Measurements from ENCODE around the gene ELOA.
A peak's percentile ranks its signal among the peaks of the same experiment; 100 is the strongest.

The ELOA gene

GRCh38 chr1:23810818-23811540 lies 67.7 kb downstream of the ELOA start:
- no peak overlapping the region for H3K4me3 ChIP-seq (ENCODE audit: low read depth, low read length)
- peak; percentile 62 for DNase-seq (ENCODE audit: low read depth)
- peak; percentile 91 for TF ChIP-seq CTCF (IDR thresholded peaks at IDR 0.05; ENCODE audit: low read depth, low read length, missing control alignments)
